ENCODE data around the gene PRKG1.
A peak's percentile ranks its signal among the peaks of the same experiment; 100 is the strongest.

PRKG1 gene

GRCh38 chr10:51244748-51245490, 170.6 kb downstream of the PRKG1 start:
- Histone ChIP-seq H3K56ac (ENCODE audit: low read length) (no peak overlapping the region), H3K18ac (ENCODE audit: low read length) (no peak overlapping the region), H3K27me3 (ENCODE audit: insufficient read depth, low read length, poor library complexity) (no peaks in the 10 kb centered on the region), H2BK5ac (ENCODE audit: low read length) (no peak overlapping the region), H3K27ac (ENCODE audit: low read depth, low read length) (no peak overlapping the region), H2BK15ac (replicated peaks; ENCODE audit: low read depth) (no peak overlapping the region), H4K8ac (ENCODE audit: low read depth, low read length) (no peak overlapping the region), H3K79me1 (ENCODE audit: low read length) (no peaks in the 10 kb centered on the region), H2AK5ac (ENCODE audit: low read length) (no peak overlapping the region), H3K9ac (ENCODE audit: low read length) (no peak overlapping the region), H3K23ac (ENCODE audit: low read length) (no peak overlapping the region), H3K36me3 (ENCODE audit: control insufficient read depth, insufficient read depth, low read length) (no peaks in the 10 kb centered on the region), H3K4me1 (ENCODE audit: control insufficient read depth, low read depth, low read length) (no peaks in the 10 kb centered on the region), H3K79me2 (ENCODE audit: control insufficient read depth, insufficient read depth, low read length) (no peaks in the 10 kb centered on the region), H2BK120ac (ENCODE audit: low read depth, low read length) (no peak overlapping the region), H3K4me2 (ENCODE audit: low read length) (no peak overlapping the region), H3K4ac (ENCODE audit: low read depth, low read length) (no peak overlapping the region), H4K5ac (ENCODE audit: low read length) (no peak overlapping the region), H3K4me3 (ENCODE audit: low read length) (no peak overlapping the region)
- 100% methylated on average over 1 of the region's 4 CpGs for WGBS (ENCODE audit: extremely low coverage, insufficient coverage, low lambda C conversion rate)
- DNase-seq: peak; percentile 93

GRCh38 chr10:51246156-51246555, 171.9 kb downstream of the PRKG1 start:
- DNase-seq: no peak
- Histone ChIP-seq H3K79me2 (ENCODE audit: control insufficient read depth, insufficient read depth, low read length) (no peaks in the 10 kb centered on the region), H3K36me3 (ENCODE audit: control insufficient read depth, insufficient read depth, low read length) (no peaks in the 10 kb centered on the region), H3K9ac (ENCODE audit: low read length) (no peak overlapping the region), H3K4me2 (ENCODE audit: low read length) (no peak overlapping the region), H3K27ac (ENCODE audit: low read depth, low read length) (no peak overlapping the region), H2BK5ac (ENCODE audit: low read length) (no peak overlapping the region), H4K5ac (ENCODE audit: low read length) (no peak overlapping the region), H3K23ac (ENCODE audit: low read length) (no peak overlapping the region), H3K4me3 (ENCODE audit: low read length) (no peak overlapping the region), H2BK120ac (ENCODE audit: low read depth, low read length) (peak overlapping the region; percentile 21), H3K79me1 (ENCODE audit: low read length) (no peaks in the 10 kb centered on the region), H3K18ac (ENCODE audit: low read length) (no peak overlapping the region), H3K4me1 (ENCODE audit: control insufficient read depth, low read depth, low read length) (no peaks in the 10 kb centered on the region), H2BK15ac (replicated peaks; ENCODE audit: low read depth) (no peak overlapping the region), H3K56ac (ENCODE audit: low read length) (no peak overlapping the region), H3K4ac (ENCODE audit: low read depth, low read length) (no peak overlapping the region), H4K8ac (ENCODE audit: low read depth, low read length) (peak overlapping the region; percentile 28), H3K27me3 (ENCODE audit: insufficient read depth, low read length, poor library complexity) (no peaks in the 10 kb centered on the region), H2AK5ac (ENCODE audit: low read length) (no peak overlapping the region)
- WGBS (ENCODE audit: extremely low coverage, insufficient coverage, low lambda C conversion rate): no CpG with 5 or more reads among the region's 1 CpG

GRCh38 chr10:51250278-51250920, 176.1 kb downstream of the PRKG1 start:
- H3K4me1 ChIP-seq (ENCODE audit: control insufficient read depth, low read depth, low read length): no peaks in the 10 kb centered on the region
- no peak overlapping the region for H2BK120ac ChIP-seq (ENCODE audit: low read depth, low read length)
- no peak overlapping the region for H3K23ac ChIP-seq (ENCODE audit: low read length)
- no peak overlapping the region for H3K27ac ChIP-seq (ENCODE audit: low read depth, low read length)
- H3K27me3 ChIP-seq (ENCODE audit: insufficient read depth, low read length, poor library complexity): no peaks in the 10 kb centered on the region
- H2BK15ac ChIP-seq (replicated peaks; ENCODE audit: low read depth): no peak overlapping the region
- H3K9ac ChIP-seq (ENCODE audit: low read length): no peak overlapping the region
- no peak overlapping the region for H3K4me3 ChIP-seq (ENCODE audit: low read length)
- no peak overlapping the region for H3K18ac ChIP-seq (ENCODE audit: low read length)
- no peak overlapping the region for H3K4ac ChIP-seq (ENCODE audit: low read depth, low read length)
- H3K79me1 ChIP-seq (ENCODE audit: low read length): no peaks in the 10 kb centered on the region
- H2AK5ac ChIP-seq (ENCODE audit: low read length): no peak overlapping the region
- H4K5ac ChIP-seq (ENCODE audit: low read length): no peak overlapping the region
- no peak overlapping the region for H3K56ac ChIP-seq (ENCODE audit: low read length)
- no peak for DNase-seq
- no peaks in the 10 kb centered on the region for H3K79me2 ChIP-seq (ENCODE audit: control insufficient read depth, insufficient read depth, low read length)
- no peak overlapping the region for H2BK5ac ChIP-seq (ENCODE audit: low read length)
- WGBS (ENCODE audit: extremely low coverage, insufficient coverage, low lambda C conversion rate): no CpG with 5 or more reads among the region's 1 CpG
- H4K8ac ChIP-seq (ENCODE audit: low read depth, low read length): no peak overlapping the region
- H3K4me2 ChIP-seq (ENCODE audit: low read length): no peak overlapping the region
- H3K36me3 ChIP-seq (ENCODE audit: control insufficient read depth, insufficient read depth, low read length): no peaks in the 10 kb centered on the region

GRCh38 chr10:51251110-51251509, 176.8 kb downstream of the PRKG1 start:
- Histone ChIP-seq H2BK15ac (replicated peaks; ENCODE audit: low read depth) (no peak overlapping the region), H3K56ac (ENCODE audit: low read length) (no peak overlapping the region), H3K27me3 (ENCODE audit: insufficient read depth, low read length, poor library complexity) (no peaks in the 10 kb centered on the region), H3K79me2 (ENCODE audit: control insufficient read depth, insufficient read depth, low read length) (no peaks in the 10 kb centered on the region), H2BK5ac (ENCODE audit: low read length) (no peak overlapping the region), H3K36me3 (ENCODE audit: control insufficient read depth, insufficient read depth, low read length) (no peaks in the 10 kb centered on the region), H3K4me2 (ENCODE audit: low read length) (no peak overlapping the region), H2AK5ac (ENCODE audit: low read length) (no peak overlapping the region), H3K9ac (ENCODE audit: low read length) (no peak overlapping the region), H3K23ac (ENCODE audit: low read length) (no peak overlapping the region), H3K4ac (ENCODE audit: low read depth, low read length) (no peak overlapping the region), H4K8ac (ENCODE audit: low read depth, low read length) (no peak overlapping the region), H2BK120ac (ENCODE audit: low read depth, low read length) (no peak overlapping the region), H3K27ac (ENCODE audit: low read depth, low read length) (no peak overlapping the region), H3K4me1 (ENCODE audit: control insufficient read depth, low read depth, low read length) (no peaks in the 10 kb centered on the region), H3K18ac (ENCODE audit: low read length) (no peak overlapping the region), H4K5ac (ENCODE audit: low read length) (no peak overlapping the region), H3K79me1 (ENCODE audit: low read length) (no peaks in the 10 kb centered on the region), H3K4me3 (ENCODE audit: low read length) (no peak overlapping the region)
- WGBS (ENCODE audit: extremely low coverage, insufficient coverage, low lambda C conversion rate): no CpG with 5 or more reads among the region's 1 CpG
- DNase-seq: no peak

GRCh38 chr10:51255381-51255780, 181.1 kb downstream of the PRKG1 start:
- no peak overlapping the region for H4K8ac ChIP-seq (ENCODE audit: low read depth, low read length)
- WGBS (ENCODE audit: extremely low coverage, insufficient coverage, low lambda C conversion rate): no CpG with 5 or more reads among the region's 4 CpGs

More at GRCh38 chr10:51255381-51255780, 181.1 kb downstream of the PRKG1 start:
- DNase-seq: no peak
- no peak overlapping the region for H3K27ac ChIP-seq (ENCODE audit: low read depth, low read length)
- H4K5ac ChIP-seq (ENCODE audit: low read length): no peak overlapping the region
- H3K18ac ChIP-seq (ENCODE audit: low read length): no peak overlapping the region
- H2BK5ac ChIP-seq (ENCODE audit: low read length): no peak overlapping the region
- no peak overlapping the region for H2AK5ac ChIP-seq (ENCODE audit: low read length)
- no peak overlapping the region for H3K4ac ChIP-seq (ENCODE audit: low read depth, low read length)
- H3K36me3 ChIP-seq (ENCODE audit: control insufficient read depth, insufficient read depth, low read length): no peaks in the 10 kb centered on the region
- H2BK15ac ChIP-seq (replicated peaks; ENCODE audit: low read depth): no peak overlapping the region
- H3K56ac ChIP-seq (ENCODE audit: low read length): no peak overlapping the region
- no peaks in the 10 kb centered on the region for H3K79me2 ChIP-seq (ENCODE audit: control insufficient read depth, insufficient read depth, low read length)
- no peaks in the 10 kb centered on the region for H3K79me1 ChIP-seq (ENCODE audit: low read length)
- H3K4me3 ChIP-seq (ENCODE audit: low read length): no peak overlapping the region
- peaks cover 3% of the 10 kb centered on the region for H3K4me1 ChIP-seq (ENCODE audit: control insufficient read depth, low read depth, low read length)
- H3K23ac ChIP-seq (ENCODE audit: low read length): no peak overlapping the region
- no peak overlapping the region for H3K9ac ChIP-seq (ENCODE audit: low read length)
- no peak overlapping the region for H2BK120ac ChIP-seq (ENCODE audit: low read depth, low read length)
- H3K4me2 ChIP-seq (ENCODE audit: low read length): no peak overlapping the region
- H3K27me3 ChIP-seq (ENCODE audit: insufficient read depth, low read length, poor library complexity): no peaks in the 10 kb centered on the region
